ENCODE results near the gene COL23A1.
"Not testable (repeated sequence)": the region's sequence is repeated elsewhere in the genome, so short reads cannot be mapped to it uniquely, and the experiment has no call there.

The COL23A1 gene

DNA sequence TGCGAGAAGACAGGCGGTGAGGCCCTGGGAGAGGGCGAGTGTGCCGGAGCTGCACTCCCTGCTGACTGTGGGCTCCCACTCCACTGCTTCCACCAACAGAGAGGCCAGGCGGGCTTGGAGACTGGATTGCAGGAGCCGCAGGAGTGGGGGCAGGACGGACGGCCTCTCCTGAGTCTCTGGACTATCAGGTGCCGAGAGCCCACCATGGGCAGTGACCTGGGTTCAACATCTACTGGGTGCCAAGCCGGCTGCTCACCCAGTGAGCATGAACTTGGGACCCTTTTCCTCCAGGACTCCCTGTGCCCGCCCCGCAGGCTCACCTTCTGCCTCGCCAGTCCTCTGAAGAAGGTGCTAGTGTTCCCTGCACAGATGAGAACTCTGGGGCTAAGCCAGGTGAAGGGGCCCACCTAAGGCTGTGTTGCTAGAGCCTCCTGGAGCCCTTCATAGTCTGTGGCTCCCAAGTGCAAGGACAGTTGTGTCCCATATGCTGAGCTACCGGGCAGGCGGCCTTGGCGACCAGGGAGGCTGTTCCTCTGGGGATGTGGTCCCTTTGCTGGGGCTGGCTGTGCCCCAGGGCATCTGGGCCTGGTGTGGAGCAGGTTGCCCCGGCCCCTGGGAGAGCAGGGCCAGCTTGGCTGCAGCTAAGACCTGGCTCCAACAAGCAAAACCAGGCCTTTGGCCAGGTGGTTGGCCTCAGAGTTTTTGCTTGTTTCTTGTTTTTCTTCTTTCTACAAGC, 279.9 kb downstream of the COL23A1 start:
- no peak for DNase-seq

DNA sequence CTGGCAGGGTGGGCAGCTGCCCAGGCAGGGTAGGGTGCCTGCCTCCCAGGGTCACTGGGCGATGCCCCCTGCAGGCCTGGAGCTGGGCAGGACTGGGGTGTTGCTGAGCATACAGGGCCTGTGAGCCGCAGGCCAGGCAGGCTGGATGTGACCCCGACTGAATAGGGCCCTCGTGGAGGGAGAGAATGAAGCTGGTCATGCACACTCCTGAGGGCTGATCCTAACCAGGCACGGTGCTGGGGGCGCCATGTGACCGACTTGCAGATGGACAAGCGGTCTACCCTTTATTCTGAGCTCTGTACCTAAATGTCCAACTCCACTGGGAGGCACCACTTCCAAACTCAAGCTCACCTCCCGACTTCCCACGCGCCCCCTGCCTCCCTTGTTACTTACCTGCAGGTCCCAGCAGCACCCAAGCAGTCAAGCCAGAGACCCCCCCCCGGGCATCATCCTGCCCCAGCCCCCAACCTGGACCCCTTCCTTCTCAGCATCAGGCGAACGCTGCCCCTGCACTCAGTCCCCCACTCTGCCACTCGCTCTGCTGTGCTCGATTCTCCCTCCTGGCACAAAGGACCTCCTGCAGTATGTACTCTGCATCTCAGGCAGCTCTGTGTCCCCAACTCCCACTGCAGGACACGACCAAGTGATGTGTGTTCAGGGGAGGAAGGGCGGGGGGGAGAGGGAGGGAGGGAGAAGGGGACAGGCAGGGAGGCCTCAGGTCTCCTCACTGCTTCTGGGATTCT, 280.8 kb downstream of the COL23A1 start:
- DNase-seq: no peak

DNA sequence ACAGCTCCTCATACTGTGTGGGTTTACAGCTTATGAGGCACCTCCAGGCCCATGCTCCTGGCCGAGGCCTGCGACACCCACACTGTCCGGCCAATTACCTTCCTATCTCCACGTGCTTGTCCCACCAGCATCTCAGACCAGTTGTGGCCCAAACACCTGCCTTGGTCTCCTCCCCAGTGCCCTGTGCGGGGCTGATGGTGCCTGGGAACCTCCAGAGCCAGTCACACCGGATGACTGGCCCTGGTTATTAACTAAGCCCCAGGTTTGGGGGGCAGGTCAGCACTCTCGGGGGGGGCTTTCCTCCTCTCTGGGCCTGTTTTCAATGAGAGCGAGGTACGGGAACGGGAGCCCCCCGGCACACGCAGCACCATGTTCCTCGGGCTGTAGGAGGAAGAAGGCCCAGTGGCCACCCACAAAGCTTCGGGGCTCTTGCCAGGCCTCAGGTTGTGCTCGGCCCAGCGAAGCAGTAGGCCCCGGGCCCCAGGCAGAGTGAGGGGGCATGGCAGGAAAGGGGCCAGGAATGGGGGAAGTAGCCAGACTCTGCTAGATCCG, 281.6 kb downstream of the COL23A1 start:
- DNase-seq: no peak

DNA sequence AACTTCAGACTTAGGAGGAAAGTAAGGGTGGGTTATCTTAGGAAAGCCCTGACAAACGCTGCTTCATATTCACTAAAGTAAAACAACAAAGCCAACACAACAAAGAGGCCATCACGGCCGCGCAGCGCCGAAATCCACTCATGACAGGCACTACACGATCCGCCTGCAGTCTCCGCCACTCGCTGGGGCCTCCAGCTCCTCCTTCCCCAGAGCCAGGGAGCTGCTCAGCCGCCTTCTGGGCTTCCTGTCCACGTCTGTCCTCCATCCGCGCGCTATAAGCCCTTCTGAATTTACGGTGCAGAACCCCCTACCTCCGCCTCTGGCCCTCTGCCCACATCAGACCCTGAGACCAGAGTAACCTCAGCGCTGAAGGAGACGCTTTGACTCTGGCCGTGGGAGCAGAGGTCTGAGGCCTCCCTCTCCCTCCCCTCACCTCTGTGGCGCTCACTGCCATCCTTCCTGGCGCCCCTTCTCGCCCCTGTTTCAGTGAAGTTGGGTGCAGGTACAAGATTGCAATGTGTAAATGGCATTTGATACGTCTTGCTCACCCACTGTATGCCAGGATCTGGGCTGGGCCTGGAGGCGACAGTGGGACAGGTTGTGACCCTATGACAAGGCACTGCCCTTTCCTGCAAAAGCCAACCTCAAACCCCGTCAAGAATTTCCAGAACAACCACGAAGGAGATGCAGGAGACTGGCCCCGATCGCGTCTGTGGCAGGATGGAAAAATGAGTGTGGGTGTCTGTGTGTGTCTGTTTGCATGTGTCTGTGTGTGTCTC, 282.7 kb downstream of the COL23A1 start:
- no peak for DNase-seq

DNA sequence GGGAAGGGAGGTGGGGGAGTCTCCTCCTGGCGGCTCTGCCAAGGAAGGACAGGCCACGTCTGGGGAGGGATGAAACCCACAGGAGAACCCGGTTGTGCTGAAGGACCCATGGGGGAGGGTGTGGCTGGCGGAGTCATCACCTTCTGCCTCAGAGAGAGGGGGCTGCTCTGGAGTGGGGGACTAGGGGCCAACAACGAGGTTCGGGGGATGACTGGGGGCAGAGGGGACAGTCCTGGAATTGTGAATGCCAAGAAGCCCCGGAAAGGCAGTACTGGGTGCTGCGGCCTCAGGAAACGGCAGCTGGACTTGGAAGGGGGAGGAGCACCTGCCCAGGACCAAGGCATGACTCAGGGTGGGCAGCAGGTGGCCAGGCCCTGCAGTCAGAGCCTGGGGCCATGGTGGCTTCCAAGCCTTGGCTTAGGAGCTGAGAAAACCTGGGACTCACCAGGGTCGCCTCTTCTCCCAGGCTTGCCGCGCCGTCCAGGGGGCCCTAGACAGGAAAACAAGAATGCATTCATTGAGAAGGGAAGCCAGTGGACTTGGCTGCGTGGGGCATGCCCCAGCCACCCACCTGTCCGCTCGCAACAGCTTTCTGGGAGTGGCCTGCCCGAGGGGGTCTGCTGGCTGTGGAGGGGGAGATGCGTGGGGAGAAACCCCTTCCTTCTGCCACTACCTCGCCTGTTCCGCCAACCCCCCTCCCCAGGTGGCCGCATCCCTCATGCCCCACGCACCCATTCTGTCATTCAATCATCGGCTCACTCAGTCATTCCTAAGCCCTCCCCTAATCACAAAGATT, 283.6 kb downstream of the COL23A1 start:
- DNase-seq: no peak

DNA sequence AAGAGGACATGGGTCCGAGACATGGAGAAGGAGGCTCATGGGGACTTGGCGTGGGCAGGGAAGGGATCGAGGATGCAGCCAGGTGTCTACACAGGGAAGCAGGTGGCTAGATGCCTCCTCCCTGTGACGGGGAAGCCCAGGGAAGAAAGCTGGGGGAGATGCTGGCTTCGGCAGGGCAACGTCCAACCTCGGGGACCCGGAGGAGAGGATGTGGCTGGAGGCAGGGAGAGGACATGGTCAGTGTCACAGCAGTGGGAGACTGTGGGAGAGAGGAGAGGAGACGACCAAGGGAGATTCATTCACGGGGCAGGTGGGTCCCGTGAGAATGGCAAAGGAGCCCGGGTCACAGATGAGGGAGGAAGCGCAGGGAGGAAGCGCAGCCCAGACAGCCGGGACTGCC, 284.4 kb downstream of the COL23A1 start:
- DNase-seq: no peak

DNA sequence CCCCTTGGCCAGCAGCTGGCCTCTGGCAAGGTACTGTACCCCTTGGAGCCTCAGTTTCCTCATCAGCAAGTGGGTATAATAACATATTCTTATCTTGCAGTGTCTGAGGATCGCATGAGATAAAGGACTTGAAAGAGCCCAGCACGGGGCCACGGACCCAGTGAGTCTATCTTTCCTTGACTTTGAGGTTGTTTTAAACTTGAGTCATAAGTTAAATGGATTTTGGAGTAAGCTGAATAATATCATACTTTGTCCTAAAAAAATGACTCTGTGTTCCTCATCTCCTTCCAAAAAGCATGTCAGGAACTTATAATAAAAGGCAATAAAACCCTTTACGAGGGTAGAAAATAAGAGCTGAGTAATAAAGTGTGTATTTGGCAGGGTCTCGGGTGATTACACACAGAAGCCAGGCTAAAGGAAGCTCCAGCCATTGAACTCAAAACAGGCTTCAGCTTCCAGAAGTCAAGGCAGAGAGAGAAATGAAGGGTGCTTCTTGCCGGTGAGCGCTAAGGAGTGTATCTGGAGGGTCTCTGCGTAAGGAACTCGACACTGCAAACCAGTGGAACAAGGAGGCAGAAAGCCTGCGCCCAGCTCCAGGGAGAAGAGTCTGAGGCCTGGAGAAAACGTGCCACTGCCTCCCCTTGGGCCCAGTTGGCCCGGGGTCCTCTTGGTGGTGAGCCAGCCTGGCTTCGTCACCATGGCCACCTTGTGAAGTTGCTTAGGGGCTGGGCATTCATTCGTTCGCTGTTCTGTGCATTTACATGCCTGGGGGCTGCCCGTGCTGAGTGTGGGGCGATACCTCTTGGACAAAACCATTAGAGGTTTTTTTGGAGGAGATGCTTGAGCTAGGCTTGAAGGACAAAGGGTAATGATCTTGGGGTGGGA, 285.2 kb downstream of the COL23A1 start:
- DNase-seq: no peak

DNA sequence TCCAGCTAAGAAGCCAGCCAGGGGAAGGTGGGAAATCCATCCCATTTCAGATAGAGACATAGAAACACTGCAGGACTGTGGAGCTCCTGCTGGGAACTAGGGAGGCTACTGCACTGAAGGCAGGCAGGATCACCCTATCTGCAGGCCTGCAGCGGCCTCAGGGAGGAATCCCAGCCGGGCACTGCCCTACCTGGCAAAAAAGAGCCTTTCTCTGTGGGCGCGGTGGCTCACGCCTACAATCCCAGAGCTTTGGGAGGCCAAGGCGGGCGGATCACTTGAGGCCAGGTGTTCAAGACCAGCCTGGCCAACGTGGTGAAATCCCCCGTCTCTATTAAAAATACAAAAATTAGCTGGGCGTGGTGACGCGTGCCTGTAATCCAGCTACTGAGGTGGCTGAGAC, 286.2 kb downstream of the COL23A1 start:
- no peak for DNase-seq

DNA sequence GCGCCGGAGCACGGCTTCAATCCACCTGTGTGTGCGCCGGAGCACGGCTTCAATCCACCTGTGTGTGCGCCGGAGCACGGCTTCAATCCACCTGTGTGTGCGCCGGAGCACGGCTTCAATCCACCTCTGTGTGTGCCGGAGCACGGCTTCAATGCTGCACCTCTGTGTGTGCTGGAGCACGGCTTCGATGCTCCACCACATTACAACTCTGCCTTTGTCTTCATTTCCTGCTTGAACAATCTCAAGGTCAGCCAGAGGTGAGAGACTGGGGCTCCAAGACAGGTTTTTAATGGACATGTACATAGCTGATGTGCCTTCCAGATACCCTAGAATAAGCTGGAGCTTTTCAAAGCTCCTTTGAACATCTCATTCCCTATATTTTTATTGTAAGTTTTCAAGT, 287.9 kb downstream of the COL23A1 start:
- DNase-seq: not testable (repeated sequence)

DNA sequence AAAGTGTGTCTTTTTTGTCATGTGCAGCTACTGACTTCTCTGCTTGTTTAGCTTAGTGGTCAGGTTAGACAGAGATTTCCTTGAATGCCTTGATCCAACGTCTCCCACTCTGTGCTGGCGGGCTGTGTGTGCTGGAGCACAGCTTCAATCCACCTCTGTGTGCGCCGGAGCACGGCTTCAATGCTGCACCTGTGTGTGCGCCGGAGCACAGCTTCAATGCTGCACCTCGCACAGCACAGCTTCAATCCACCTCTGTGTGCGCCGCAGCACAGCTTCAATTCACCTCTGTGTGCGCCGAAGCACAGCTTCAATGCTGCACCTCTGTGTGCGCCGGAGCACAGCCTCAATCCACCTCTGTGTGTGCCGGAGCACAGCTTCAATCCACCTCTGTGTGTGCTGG, 288.6 kb downstream of the COL23A1 start:
- DNase-seq: no peak

DNA sequence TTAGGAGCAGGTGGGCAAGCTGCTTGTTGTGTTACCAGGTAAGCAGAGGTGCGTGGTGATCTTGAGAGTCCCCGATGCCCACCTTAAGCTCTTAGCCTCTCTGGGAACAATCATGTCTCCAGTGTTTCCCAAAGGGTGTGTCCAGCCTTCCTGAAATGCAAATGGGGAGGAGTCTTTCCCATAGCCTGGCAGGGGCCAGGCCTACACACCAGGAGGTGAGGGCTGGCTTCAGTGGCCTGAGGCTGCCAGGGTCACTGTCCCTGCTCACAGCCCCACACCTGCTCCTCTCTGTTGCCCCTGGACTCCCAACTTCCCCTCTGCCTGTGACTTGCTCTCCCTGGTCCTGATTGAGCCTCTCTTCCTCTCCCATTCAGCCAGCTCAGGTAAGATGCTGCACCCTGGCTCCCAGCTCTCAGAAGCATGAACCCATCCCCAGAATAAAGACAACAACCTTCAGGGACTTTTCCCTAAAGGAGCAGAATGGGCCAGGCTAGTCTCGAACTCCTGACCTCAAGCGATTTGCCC, 291.8 kb downstream of the COL23A1 start:
- DNase-seq: no peak

DNA sequence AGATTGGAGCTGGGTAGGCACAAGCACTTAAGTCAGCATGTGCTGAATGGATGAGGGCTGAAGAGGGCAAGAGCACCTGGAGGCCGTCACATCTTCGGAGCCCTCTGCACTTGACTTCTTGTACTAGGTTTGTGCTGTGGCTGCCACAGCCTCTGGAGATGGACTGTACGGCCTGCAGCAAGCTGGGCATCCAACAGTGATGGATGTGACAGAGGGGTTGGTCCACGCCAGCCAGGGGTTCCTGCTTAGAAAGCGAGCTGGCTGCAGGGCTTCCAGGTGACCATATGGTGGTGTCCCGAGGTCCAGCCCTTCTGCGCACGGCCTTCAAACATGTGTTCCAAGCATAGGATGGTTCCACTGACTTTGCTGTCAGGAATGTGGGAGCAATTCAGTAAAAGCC, 292.4 kb downstream of the COL23A1 start:
- DNase-seq: no peak

DNA sequence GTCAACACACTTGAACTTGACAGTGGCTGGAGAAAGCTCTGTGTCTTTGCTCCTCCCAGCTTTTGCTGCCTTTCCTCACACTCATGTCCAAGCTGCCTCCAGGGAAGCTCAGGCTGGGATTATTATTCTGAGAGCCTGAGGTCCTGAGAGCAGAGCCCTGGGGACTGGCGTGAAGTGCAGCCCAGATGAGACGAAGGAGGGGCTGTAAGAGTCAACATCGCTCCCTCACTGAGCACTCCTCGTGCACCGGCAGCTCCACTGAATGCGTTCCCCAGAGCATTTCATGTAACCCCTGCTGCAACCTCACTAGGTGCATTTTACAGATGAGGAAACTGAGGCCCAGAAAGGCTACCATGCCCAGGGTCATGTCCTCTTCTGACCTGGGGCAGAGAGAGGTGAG, 294.1 kb downstream of the COL23A1 start:
- DNase-seq: no peak

DNA sequence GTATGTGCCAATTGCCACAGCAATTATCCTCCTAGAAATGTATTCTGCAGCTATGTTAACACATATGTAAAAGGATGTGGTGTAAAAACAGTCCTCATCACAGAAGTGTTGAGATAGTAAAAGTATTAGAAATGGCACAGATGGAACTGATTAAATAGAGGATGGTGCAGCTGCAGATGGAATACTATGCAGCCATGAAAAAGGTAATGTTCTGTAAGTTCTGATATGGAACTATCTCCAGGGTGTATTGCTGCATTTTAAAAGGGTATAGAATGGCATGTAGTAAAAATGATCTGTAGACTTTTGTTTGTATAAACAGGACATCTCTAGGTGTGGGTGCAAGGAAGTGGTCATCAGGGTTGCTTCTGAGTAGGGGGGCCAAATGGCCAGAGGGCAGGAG, 294.6 kb downstream of the COL23A1 start:
- no peak for DNase-seq

DNA sequence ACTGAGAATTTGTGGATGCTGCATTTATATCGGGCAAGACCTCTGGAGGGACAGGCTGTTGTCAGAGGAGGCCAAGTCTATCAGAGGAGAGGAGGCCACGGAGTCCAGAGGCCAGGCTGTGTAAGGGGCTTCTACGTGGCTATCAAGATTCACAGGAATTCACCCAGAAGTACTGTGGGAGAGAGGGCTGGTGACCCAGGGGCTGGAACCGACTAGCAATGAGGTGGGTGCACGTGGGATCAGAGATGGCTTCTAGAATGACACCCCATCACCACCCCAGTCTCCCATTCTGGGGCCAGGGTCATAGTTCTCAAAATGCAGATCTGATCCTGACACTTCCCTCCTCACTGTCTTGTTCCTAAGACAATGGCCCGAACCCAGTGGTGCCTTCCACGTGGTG, 296.4 kb downstream of the COL23A1 start:
- no peak for DNase-seq

DNA sequence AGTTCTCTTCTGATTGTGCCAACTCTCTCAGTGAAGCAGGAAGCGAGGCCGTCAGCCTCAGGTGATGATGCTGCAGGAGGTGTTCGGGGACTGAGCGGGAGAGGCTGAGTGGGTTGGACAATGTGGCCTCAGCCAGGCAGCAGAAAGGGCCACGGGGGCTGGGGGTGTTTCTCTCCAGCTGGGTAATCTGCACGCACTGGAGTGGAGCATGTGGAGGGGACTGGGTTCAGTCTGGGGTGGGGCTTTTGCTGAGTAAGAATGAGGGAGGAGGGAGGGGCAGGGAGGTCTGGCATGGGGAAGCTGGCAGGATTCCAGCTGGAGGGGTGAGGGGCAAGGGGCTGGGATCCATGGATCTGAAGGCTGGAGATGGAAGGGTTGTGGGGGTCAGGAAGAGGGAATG, 296.8 kb downstream of the COL23A1 start:
- DNase-seq: no peak

DNA sequence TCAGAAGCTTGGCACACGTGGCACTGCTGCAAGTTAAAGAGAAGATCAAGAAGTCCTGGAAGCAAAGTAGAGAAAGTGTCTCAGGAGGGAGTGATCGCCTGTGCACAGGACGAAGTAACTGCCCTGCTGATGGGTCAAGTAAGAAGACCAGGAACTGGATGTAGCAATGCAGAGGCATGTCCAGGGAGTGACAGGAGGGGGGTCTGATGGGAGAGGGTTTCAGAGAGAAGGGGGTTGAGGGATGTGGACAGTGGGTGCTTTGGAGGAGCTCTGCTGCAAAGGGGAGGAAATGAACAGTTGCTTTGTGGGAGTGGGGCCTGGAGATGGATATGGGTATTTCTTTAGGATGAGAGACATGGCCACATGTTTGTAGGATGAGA, 297.4 kb downstream of the COL23A1 start:
- DNase-seq: no peak

DNA sequence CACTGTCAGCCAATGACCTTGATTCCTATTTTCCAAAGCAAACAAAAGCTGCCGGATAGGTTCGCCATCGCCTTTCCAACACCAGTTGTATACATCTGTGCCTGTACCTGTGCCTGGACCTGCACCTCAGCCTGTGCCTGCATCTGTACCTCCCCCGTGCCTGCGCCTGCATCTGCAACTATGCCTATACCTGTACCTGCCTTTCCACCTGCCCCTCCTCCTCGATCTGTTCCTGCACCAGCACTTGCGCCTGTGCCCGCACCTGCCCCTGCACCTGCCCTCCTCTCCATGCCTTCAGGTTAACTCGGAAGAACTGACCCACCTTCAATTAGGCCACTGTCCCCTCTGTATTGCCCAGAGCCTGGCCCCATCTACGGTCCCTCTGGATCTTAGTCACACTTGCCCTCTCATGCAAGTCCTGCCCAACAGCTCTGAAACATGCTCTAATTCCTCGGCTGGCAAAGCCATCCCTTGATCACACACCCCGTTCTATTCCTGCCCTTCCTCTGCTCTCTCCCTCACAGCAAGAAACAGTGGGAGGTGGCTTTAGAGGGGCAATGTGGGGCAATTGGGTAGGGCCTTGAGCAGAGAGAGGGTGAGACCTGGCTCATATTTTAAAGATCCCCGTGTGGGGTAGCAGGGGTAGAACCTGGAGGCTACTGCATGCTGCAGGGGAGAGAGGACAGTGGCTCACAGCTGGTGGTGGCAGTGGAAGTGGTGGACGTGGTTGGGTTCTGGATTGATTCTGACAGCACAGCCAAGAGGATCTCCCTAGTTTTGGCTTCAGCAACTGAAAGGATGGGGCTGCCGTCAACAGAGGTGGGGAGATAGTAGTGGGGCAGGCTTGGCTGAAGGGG, 298.0 kb downstream of the COL23A1 start:
- no peak for DNase-seq

DNA sequence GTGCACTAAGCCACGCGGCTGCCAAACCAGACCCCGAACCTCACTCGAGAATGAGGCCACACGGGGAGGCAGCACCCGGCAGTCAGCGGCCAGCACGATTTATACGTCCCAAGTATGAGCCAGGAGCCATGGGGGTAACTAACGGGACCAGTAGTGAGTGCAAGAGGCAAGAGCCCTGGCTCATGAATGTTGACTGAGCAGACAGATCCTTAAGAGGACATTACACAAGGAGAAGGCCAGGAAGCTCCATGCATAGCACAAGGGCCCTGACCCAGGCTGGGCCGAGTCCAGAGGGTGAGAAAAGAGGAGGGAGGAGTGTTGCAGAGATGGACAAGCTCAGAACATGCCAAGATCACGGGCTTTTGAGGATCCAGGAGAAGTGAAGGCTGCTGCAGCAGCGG, 299.0 kb downstream of the COL23A1 start:
- DNase-seq: no peak

DNA sequence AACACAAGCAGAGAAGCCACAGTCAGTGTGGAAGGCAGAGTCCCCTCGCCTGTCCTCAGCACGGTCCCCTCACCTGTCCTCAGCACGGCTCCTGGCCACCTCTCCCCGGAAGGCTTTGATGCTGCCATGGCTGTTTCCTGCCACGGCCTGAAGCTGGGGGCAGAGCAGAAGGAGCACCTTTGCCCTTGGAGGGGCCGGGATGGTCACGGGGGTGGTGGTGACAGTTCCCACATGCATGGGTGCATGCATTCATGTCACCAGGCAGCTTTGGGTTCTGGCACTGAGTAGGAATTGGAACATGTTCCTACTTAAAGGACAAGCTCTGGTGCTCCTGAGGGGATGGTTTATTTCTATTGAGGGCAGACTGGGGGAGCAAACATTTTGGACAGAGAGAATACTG, 299.8 kb downstream of the COL23A1 start:
- no peak for DNase-seq

All from 8988T (cell line).